ENCODE results near the gene MPDU1. TPM values are rescaled to one million over a fixed set of nuclear protein-coding genes. Genes with fewer than 3 reads are reported as not detected.

The MPDU1 gene
- total RNA-seq, 4 donors from 2014 or later: 26.0 to 50.4 (median 31.5) TPM

DNA sequence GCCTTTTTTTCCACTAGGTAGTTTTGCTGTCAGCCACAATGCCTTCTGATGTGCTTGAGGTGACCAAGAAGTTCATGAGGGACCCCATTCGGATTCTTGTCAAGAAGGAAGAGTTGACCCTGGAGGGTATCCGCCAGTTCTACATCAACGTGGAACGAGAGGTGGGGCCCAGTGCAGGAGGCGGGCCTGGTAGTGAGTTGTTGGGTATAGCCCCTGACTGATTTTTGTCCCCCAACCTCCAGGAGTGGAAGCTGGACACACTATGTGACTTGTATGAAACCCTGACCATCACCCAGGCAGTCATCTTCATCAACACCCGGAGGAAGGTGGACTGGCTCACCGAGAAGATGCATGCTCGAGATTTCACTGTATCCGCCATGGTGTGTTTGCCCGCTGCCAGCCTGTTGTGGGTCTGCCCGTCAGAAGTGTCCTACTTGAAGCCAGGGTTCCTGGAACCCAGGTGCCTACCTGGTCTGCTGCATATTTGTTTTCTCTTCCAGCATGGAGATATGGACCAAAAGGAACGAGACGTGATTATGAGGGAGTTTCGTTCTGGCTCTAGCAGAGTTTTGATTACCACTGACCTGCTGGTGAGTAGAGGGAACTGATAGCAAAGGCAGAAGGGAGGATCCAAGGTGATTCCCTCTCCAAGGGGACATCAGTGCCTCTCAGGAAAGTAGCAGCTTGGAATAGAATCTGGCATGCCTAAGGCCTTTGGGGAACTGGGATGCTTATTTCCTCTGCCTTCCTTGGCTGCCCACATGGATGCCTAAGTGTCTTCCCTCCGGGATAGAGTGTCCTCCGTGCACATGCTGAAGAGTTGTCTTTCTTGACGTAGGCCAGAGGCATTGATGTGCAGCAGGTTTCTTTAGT, 6.1 kb upstream of the MPDU1 start:
- TF ChIP-seq POLR2A (IDR thresholded peaks at IDR 0.05; ENCODE audit: low read depth) (no peak), EP300 (IDR thresholded peaks at IDR 0.05) (no peak), POLR2AphosphoS5 (IDR thresholded peaks at IDR 0.05) (peak in 1 of 2 donors; percentile 5)
- TF ChIP-seq, protein P1, sequence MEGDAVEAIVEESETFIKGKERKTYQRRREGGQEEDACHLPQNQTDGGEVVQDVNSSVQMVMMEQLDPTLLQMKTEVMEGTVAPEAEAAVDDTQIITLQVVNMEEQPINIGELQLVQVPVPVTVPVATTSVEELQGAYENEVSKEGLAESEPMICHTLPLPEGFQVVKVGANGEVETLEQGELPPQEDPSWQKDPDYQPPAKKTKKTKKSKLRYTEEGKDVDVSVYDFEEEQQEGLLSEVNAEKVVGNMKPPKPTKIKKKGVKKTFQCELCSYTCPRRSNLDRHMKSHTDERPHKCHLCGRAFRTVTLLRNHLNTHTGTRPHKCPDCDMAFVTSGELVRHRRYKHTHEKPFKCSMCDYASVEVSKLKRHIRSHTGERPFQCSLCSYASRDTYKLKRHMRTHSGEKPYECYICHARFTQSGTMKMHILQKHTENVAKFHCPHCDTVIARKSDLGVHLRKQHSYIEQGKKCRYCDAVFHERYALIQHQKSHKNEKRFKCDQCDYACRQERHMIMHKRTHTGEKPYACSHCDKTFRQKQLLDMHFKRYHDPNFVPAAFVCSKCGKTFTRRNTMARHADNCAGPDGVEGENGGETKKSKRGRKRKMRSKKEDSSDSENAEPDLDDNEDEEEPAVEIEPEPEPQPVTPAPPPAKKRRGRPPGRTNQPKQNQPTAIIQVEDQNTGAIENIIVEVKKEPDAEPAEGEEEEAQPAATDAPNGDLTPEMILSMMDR (IDR thresholded peaks at IDR 0.05): no peak
- peak overlapping the region in 2 of 4 donors; percentile 90 to 94 for H3K27ac ChIP-seq (replicated peaks in 1 of 4)

DNA sequence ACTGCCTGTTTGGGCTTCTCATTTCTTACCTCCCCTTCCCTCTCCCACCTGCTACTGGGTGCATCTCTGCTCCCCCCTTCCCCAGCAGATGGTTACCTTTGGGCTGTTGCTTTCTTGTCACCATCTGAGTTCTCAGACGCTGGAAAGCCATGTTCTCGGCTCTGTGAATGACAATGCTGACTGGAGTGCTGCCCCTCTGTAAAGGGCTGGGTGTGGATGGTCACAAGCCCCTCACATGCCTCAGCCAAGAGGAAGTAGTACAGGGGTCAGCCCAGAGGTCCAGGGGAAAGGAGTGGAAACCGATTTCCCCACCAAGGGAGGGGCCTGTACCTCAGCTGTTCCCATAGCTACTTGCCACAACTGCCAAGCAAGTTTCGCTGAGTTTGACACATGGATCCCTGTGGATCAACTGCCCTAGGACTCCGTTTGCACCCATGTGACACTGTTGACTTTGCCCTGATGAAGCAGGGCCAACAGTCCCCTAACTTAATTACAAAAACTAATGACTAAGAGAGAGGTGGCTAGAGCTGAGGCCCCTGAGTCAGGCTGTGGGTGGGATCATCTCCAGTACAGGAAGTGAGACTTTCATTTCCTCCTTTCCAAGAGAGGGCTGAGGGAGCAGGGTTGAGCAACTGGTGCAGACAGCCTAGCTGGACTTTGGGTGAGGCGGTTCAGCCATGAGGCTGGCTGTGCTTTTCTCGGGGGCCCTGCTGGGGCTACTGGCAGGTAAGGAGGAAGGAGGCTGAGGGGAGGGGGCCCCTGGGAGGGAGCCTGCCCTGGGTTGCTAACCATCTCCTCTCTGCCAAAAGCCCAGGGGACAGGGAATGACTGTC, 4.4 kb upstream of the MPDU1 start, which contains the start of gene CD68:
Gene CD68, plus strand, starts transcription at position 638 of the 833 bp plus-strand sequence. Its CDS starts 40 bp downstream, at position 678.
- Histone ChIP-seq H3K27ac (replicated peaks in 1 of 4) (peak within 1 kb of the TSS; percentile 82 to 94 (median 89)), H3K27me3 (no peaks in the 10 kb centered on the region), H3K4me1 (peaks cover 58 to 94% (median 89%) of the 10 kb centered on the region in 4 donors), H3K4me3 (peak within 1 kb of the TSS; percentile 21 to 72 (median 39)), H3K36me3 (peaks cover 45 to 55% (median 51%) of the 10 kb centered on the region in 4 donors), H3K9me3 (no peaks in the 10 kb centered on the region)
- 12% methylated on average over 5 of the region's 7 CpGs for WGBS
- DNase-seq (ENCODE audit: extremely low spot score): peak; percentile 94
- intact Hi-C loops (cut with DNase I): no loop called here
- TF ChIP-seq POLR2A (IDR thresholded peaks at IDR 0.05; ENCODE audit: low read depth) (peak; percentile 61), EP300 (IDR thresholded peaks at IDR 0.05) (no peak), POLR2AphosphoS5 (IDR thresholded peaks at IDR 0.05) (peak; percentile 71 to 85)
- TF ChIP-seq, protein P1 (IDR thresholded peaks at IDR 0.05): no peak

More for the DNA sequence above, 6.1 kb upstream of the MPDU1 start:
- no peaks in the 10 kb centered on the region for H3K9me3 ChIP-seq
- H3K4me1 ChIP-seq: peaks cover 53 to 89% (median 84%) of the 10 kb centered on the region in 4 donors
- H3K36me3 ChIP-seq: peaks cover 48 to 60% (median 53%) of the 10 kb centered on the region in 4 donors
- intact Hi-C loops (cut with DNase I): no loop called here
- no peaks in the 10 kb centered on the region for H3K27me3 ChIP-seq
- WGBS: 79% methylated on average over 17 of the region's 17 CpGs
- DNase-seq (ENCODE audit: extremely low spot score): no peak
- no peak overlapping the region for H3K4me3 ChIP-seq

DNA sequence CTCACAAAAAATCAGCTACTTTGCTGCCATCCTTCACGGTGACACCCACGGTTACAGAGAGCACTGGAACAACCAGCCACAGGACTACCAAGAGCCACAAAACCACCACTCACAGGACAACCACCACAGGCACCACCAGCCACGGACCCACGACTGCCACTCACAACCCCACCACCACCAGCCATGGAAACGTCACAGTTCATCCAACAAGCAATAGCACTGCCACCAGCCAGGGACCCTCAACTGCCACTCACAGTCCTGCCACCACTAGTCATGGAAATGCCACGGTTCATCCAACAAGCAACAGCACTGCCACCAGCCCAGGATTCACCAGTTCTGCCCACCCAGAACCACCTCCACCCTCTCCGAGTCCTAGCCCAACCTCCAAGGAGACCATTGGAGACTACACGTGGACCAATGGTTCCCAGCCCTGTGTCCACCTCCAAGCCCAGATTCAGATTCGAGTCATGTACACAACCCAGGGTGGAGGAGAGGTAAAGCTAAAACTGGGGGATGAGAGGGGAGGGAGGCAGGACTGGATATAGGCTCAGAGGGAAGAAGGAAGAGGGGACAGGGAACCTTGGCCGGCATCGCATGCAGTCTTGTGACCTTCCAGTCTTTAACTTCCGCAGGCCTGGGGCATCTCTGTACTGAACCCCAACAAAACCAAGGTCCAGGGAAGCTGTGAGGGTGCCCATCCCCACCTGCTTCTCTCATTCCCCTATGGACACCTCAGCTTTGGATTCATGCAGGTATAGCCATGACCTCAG, 3.6 kb upstream of the MPDU1 start:
- no peak for TF ChIP-seq EP300 (IDR thresholded peaks at IDR 0.05)
- no peak for TF ChIP-seq POLR2A (IDR thresholded peaks at IDR 0.05; ENCODE audit: low read depth)
- no peak for TF ChIP-seq POLR2AphosphoS5 (IDR thresholded peaks at IDR 0.05)
- TF ChIP-seq, protein P1 (IDR thresholded peaks at IDR 0.05): no peak
- no peaks in the 10 kb centered on the region for H3K9me3 ChIP-seq
- H3K4me3 ChIP-seq: peak overlapping the region; percentile 21 to 72 (median 39)
- peaks cover 37 to 47% (median 43%) of the 10 kb centered on the region in 4 donors for H3K36me3 ChIP-seq
- H3K4me1 ChIP-seq: peaks cover 58 to 94% (median 89%) of the 10 kb centered on the region in 4 donors
- H3K27ac ChIP-seq (replicated peaks in 1 of 4): peak overlapping the region; percentile 82 to 94 (median 89)
- intact Hi-C loops (cut with DNase I): no loop called here
- no peak for DNase-seq (ENCODE audit: extremely low spot score)
- 67% methylated on average over 8 of the region's 12 CpGs for WGBS
- H3K27me3 ChIP-seq: no peaks in the 10 kb centered on the region

Data from esophagus muscularis mucosa (tissue), 4 donors.